HG03378 (cell line): ENCODE measurements around the gene ZSWIM8.
"Not testable (repeated sequence)": the region's sequence is repeated elsewhere in the genome, so short reads cannot be mapped to it uniquely, and the experiment has no call there.

ENCODE experiments used
- ATAC-seq: cut with Tn5 transposase; IDR thresholded peaks from one replicate; pipeline ENCODE4 v1.9.1; 2021; ENCODE audit warnings: mild to moderate bottlenecking, moderate library complexity; ENCODE audit not compliant: unreplicated experiment

The ZSWIM8 gene

GRCh38 chr10:73796035-73796434 is 10.6 kb downstream of the ZSWIM8 start:
- ATAC-seq, result not testable (repeated sequence)

- ATAC-seq, result no peak
Observed at GRCh38 chr10:73796766-73797165, 11.4 kb downstream of the ZSWIM8 start.

- no peak for ATAC-seq
Observed at GRCh38 chr10:73797324-73798025, 12.1 kb downstream of the ZSWIM8 start.

- no peak for ATAC-seq
Observed at GRCh38 chr10:73798087-73798486, 12.7 kb downstream of the ZSWIM8 start.

GRCh38 chr10:73798927-73799560 is 13.6 kb downstream of the ZSWIM8 start:
- no peak for ATAC-seq

- no peak for ATAC-seq
Observed at GRCh38 chr10:73799899-73800559, 14.6 kb downstream of the ZSWIM8 start.

- ATAC-seq, result no peak
Observed at GRCh38 chr10:73800560-73801252, 15.3 kb downstream of the ZSWIM8 start.

- no peak for ATAC-seq
Observed at GRCh38 chr10:73801253-73801590, 15.8 kb downstream of the ZSWIM8 start.

- no peak for ATAC-seq
Observed at GRCh38 chr10:73802276-73802991, 17.0 kb downstream of the ZSWIM8 start.

- peak; percentile 75 for ATAC-seq
Observed at GRCh38 chr10:73803680-73804286, 18.4 kb downstream of the ZSWIM8 start.

GRCh38 chr10:73806176-73806950 is 21.0 kb downstream of the ZSWIM8 start:
- ATAC-seq, result no peak

GRCh38 chr10:73807471-73807870 is 22.1 kb downstream of the ZSWIM8 start:
- no peak for ATAC-seq

GRCh38 chr10:73808021-73808815 is 22.8 kb downstream of the ZSWIM8 start:
- ATAC-seq, result no peak

GRCh38 chr10:73809061-73809818 is 23.8 kb downstream of the ZSWIM8 start:
- ATAC-seq, result no peak

- no peak for ATAC-seq
Observed at GRCh38 chr10:73810358-73810734, 24.9 kb downstream of the ZSWIM8 start.

- ATAC-seq, result peak; percentile 12
Observed at GRCh38 chr10:73810735-73811465, 25.5 kb downstream of the ZSWIM8 start.

- ATAC-seq, result no peak
Observed at GRCh38 chr10:73812657-73813056, 27.3 kb downstream of the ZSWIM8 start.

GRCh38 chr10:73813333-73813732 is 27.9 kb downstream of the ZSWIM8 start:
- ATAC-seq, result no peak
